ENCODE data around the gene EFNA2.
A peak's percentile ranks its signal among the peaks of the same experiment; 100 is the strongest.
"Not testable (repeated sequence)": the region's sequence is repeated elsewhere in the genome, so short reads cannot be mapped to it uniquely, and the experiment has no call there.

EFNA2 gene

DNA sequence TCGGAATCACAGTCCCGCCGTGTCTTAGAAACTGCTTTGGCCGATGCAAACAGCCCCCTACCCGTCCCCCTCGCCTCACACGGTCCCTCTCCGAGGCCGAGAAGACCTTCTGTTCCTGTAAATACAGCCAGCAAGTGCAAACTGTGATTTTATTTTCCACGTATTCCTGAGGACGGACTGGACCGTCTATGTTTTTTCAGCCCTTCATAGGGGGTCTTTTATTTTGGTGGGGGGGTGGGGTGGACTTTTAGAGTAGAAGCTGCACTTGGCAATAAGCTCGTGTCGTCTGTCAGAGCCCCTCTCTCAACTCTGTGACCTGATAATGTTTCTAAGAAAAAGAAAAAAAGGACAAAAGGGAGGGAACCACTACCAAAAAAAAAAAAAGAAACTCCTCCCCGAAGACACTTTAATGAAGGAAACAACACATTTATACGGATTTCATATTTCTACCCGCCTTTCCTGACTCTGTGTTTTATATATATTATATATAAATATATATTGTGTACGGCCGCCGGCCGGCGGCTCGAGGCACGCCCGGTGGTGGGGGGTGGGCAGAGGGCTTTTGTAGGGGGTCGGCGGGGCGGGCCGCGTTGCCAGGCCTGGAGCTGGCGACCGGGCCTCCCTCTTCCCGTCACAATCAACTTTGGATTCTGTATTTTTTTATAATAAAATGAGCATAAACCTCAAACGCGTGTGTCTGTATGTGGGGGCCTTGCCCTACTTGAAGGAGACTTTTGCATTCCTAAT is 15.2 kb downstream of the EFNA2 start:
- no peak for DNase-seq

GRCh38 chr19:1302533-1303239 is 17.0 kb downstream of the EFNA2 start:
- no peak for DNase-seq

DNA sequence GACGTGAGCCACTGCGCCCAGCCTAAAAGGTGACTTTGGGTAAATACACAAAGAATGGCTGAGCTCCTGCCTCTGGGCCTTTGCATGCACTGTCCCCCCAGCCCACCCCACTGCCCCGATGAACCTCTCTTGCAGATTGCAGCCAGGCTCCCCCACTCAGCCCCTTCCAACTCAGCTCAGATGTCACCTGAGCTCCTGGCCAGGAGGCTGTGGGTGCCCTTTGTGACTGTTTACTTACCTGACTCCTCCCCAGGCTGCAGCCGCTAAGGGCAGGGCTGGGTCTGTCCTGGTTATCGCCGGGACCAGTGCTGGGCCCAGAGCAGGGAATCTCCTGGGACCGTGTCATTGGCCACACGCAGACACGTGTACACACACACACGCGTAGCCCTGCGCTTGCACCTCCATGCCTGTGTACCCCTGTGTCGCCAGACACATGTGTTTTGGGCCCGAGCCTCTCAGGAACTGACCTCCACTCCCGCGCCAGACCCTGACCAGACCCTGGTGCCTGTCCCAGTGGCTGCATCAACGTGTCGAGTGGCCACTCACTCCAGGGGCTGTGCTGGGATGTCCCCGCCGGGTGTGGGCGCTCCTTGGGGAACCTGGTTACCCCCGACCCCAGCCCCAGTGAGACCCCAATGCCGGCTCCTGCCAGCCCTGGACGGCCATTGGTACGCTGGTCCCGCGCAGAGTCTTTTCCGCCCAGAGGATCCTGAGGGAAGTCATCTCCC is 18.7 kb downstream of the EFNA2 start:
- no peak for DNase-seq

DNA sequence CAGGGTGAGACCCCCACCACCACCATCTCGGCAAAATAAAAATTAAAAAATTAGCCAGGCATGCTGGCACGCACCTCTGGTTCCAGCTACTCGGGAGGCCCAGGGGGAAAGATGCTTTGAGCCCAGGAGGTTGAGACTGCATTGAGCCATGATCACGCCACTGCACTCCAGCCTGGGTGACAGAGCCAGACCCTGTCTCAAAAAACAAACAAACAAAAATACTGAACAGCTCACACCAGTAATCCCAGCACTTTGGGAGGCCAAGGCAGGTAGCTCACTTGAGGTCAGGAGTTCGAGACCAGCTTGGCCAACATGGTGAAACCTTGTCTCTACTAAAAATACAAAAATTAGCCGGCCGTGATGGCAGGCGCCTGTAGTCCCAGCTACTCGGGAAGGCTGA is 19.7 kb downstream of the EFNA2 start:
- not testable (repeated sequence) for DNase-seq

DNA sequence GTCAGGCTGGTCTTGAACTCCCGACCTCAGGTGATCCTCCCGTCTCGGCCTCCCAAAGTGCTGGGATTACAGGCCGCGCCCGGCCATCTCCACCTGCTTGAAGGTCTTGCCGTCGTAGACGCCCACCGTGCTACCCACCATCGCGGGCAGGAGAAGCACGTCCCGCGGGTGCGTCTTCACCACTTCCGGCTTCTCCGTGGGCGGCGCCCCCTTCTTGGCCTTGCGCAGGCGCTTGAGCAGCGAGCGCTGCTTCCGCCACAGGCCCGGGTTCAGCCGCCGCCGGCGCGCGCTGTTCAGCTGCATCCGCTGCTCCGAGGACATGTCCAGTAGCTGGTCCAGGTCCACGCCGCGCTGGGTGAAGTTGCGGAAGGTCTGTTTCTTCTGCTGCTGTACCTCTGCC is 21.6 kb downstream of the EFNA2 start:
- no peak for DNase-seq

DNA sequence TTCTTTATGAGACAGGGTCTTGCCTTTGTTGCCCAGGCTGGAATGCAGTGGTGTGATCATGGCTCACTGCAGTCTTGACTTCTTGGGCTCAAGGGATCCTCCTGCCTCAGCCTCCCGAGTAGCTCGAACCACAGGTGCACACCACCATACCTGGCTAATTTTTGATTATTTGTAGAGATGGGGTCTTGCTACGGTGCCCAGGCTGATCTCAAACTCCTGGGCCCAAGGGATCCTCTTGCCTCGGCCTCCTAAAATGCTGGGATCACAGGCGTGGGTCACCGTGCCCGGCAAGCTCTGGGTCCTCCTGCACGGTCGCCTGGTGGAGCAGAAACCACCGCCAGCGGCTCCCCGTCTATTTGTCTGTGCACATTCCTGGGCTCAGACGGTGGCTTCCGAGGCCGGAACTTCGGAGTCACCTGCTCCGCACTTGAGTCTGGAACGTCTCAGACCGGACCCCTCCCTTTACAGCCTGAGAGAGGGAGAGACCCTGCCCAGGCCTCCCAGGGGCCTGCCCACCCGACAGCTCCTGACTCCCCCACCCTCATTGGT is 22.2 kb downstream of the EFNA2 start:
- DNase-seq, result no peak

- no peak for DNase-seq
These were observed 23.0 kb downstream of the EFNA2 start for GRCh38 chr19:1308718-1309117.

DNA sequence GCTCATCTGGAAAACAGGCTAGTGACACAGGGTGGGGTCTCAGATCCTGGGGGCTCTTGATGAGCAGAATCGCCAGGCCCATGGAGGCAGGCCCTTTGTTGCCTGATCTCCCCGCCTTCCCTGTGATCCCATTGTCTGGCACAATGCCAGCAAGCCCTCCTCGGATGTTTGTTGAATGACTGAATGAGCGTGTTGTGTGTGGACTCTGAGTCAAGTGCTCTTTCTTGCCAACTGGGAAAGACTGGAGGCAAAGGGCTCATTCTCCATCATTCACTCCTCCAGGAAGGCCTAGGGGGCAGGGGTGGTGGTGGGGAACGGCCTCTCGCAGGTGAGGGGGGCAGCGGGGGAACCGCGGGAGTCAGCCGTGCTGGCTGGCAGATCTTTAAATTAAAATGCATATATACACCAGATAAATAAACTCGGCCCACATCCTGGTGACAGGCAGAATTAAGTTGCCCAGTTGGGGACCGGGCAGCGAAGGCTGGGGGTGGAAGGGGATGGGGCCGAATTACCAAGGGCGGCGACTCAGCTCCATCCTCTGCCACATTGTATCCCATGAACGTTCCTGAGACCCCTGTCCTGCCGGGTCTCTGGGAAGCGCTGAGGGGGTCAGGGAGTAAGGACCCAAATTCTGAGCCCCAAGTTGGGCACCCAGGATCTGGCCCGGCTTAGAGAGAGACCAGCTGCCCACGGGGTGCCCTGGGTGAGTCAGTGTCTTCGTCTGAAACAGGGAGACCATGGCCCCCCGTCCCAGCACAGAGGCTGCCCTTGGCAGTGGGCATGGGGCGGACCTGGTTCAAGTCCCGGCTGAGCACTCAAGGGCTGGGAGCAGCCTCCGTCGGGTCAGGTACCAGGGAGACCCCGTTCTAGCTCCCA is 24.5 kb downstream of the EFNA2 start:
- no peak for DNase-seq

- no peak for DNase-seq
These were observed 25.1 kb downstream of the EFNA2 start for GRCh38 chr19:1310853-1311180.

GRCh38 chr19:1311543-1312091 is 25.9 kb downstream of the EFNA2 start:
- no peak for DNase-seq

- no peak for DNase-seq
These were observed 27.4 kb downstream of the EFNA2 start for GRCh38 chr19:1312767-1313694.

GRCh38 chr19:1313695-1314613 is 28.3 kb downstream of the EFNA2 start:
- DNase-seq, result no peak

DNA sequence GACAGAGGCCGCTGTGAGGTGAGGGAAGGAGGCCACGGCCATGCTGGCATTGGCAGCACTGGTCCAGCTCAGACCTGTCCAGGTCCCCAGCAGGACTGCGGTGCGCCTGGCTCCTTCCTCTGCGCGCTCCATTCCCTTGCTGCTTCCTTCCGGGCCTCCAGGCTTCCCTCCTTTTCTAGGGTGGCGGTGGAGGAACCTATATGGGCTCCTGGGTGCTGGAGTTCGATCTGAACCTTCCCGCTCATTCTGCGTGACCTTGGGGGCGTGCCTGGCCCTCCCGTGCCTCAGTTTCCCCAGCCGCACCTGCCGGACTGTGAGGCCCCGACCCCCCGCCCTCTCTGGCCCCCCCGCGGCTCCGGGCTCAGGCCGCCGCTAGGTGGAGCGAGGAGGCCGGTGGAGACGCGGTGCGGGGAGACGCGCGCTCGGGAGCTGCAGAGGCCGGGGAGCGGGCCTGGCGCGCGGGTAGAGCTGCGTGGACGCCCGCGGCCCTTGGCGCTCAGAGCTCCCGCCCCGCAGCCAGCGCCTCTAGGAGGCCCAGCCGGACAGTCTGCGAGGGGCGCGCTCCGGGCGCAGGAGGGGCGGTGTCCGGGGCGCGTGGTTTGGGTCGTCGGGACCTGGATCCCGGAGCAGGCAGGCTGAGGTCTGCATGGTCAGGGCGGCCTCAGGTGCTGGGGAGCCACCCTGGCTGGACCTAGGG is 29.9 kb downstream of the EFNA2 start:
- peak; percentile 37 for DNase-seq

DNA sequence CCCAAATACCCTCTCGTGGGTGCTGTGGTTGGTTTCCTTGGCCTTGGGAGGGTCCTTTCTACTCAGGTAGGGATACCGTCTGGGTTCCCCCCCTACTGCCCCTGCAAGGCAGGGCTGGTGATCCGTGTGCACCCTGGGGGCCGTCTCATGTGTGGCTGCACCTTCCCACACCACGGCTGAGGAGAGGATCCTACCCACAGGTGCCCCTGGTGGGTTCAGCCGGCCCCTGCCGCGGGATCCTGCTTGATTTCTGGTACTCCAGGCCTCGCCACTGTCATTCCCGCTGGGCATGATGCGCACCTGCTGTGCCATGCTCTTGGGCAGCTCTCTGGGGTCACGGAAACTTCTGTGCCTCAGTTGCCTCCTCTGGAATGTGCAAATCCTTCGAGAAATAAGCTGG is 30.8 kb downstream of the EFNA2 start:
- no peak for DNase-seq

GRCh38 chr19:1317274-1318003 is 31.8 kb downstream of the EFNA2 start:
- no peak for DNase-seq

- no peak for DNase-seq
These were observed 33.2 kb downstream of the EFNA2 start for GRCh38 chr19:1318678-1319471.

DNA sequence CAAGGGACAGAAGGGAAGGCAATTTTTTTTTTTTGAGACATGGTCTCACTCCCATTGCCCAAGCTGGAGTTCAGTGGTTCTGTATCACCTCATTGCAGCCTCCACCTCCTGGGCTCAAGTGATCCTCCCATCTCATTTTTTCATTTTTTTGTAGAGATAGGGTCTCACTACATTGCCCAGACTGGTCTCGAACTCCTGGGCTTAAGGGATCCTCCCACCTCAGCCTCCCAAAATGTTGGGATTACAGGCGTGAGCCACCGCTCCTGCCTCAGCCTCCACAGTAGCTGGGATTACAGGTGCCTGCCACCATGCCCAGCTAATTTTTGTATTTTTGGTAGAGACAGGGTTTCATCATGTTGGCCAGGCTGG is 34.6 kb downstream of the EFNA2 start:
- not testable (repeated sequence) for DNase-seq

GRCh38 chr19:1321539-1321938 is 35.9 kb downstream of the EFNA2 start:
- no peak for DNase-seq

Measured in activated naive CD4-positive, alpha-beta T cell treated with anti-CD3 and anti-CD28 coated beads, Interleukin-2, amount 50 U/mL, for 16 hours (primary cell).